GM23248 (cell line): ENCODE results near the gene KCNIP1. TPM values are rescaled to one million over a fixed set of nuclear protein-coding genes. Genes with fewer than 3 reads are reported as not detected.
"Not testable (repeated sequence)": the region's sequence is repeated elsewhere in the genome, so short reads cannot be mapped to it uniquely, and the experiment has no call there.

ENCODE experiments used
- DNase-seq: peaks from one replicate; pipeline ENCODE4 v3.0.0-alpha.2; 2015
- H2AFZ ChIP-seq: fragments of 200-600 bp; sonication (generic); 2 replicates; pipeline ENCODE4 v1.6.1; 2016; ENCODE audit warnings: antibody characterized with exemption
- H3F3A ChIP-seq: fragments of 200-600 bp; sonication (generic); 2 replicates; pipeline ENCODE4 v1.6.1; 2016; ENCODE audit warnings: mild to moderate bottlenecking, antibody characterized with exemption, mixed run types; ENCODE audit not compliant: insufficient read depth
- H3K27ac ChIP-seq: fragments of 200-600 bp; sonication (generic); 2 replicates; pipeline ENCODE4 v1.5.1; 2016; ENCODE audit warnings: mild to moderate bottlenecking
- H3K27me3 ChIP-seq: fragments of 200-600 bp; sonication (generic); replicated peaks from 2 replicates; pipeline ENCODE4 v1.6.1; 2016; ENCODE audit warnings: mild to moderate bottlenecking; ENCODE audit not compliant: insufficient read depth
- H3K36me3 ChIP-seq: fragments of 200-600 bp; sonication (generic); 2 replicates; pipeline ENCODE4 v1.6.1; 2016; ENCODE audit warnings: low read depth, mild to moderate bottlenecking
- H3K4me1 ChIP-seq: fragments of 200-600 bp; sonication (generic); 2 replicates; pipeline ENCODE4 v1.6.1; 2016; ENCODE audit warnings: mild to moderate bottlenecking; ENCODE audit not compliant: insufficient read depth
- H3K4me2 ChIP-seq: fragments of 200-600 bp; sonication (generic); one replicate; pipeline ENCODE4 v1.6.1; 2016; ENCODE audit warnings: mild to moderate bottlenecking; ENCODE audit not compliant: unreplicated experiment
- H3K4me3 ChIP-seq: fragments of 200-600 bp; sonication (generic); 2 replicates; pipeline ENCODE4 v1.5.1; 2016; ENCODE audit warnings: mild to moderate bottlenecking
- H3K79me2 ChIP-seq: fragments of 200-600 bp; sonication (generic); 2 replicates; pipeline ENCODE4 v1.6.1; 2016; ENCODE audit warnings: mild to moderate bottlenecking; ENCODE audit not compliant: insufficient read depth
- H3K9ac ChIP-seq: fragments of 200-600 bp; sonication (generic); 2 replicates; pipeline ENCODE4 v1.6.1; 2016; ENCODE audit warnings: mild to moderate bottlenecking
- H3K9me2 ChIP-seq: fragments of 200-600 bp; sonication (generic); 2 replicates; pipeline ENCODE4 v1.6.1; 2016; ENCODE audit warnings: mixed run types, mild to moderate bottlenecking, moderate library complexity; ENCODE audit not compliant: insufficient read depth
- H3K9me3 ChIP-seq: fragments of 200-600 bp; sonication (generic); one replicate; pipeline ENCODE4 v1.6.1; 2017; ENCODE audit warnings: low read depth
- H4K20me1 ChIP-seq: fragments of 200-600 bp; sonication (generic); 2 replicates; pipeline ENCODE4 v1.6.0; 2016; ENCODE audit not compliant: insufficient read depth
- EZH2 ChIP-seq: fragments of 200-600 bp; sonication (generic); IDR thresholded peaks from 2 replicates; pipeline ENCODE4 v1.6.1; 2018; ENCODE audit warnings: antibody characterized with exemption, mild to moderate bottlenecking; ENCODE audit not compliant: insufficient read depth, poor library complexity, severe bottlenecking
- EZH2phosphoT487 ChIP-seq: fragments of 200-600 bp; sonication (generic); IDR thresholded peaks from 2 replicates; pipeline ENCODE4 v1.6.1; 2018; ENCODE audit warnings: antibody characterized with exemption, moderate library complexity, mild to moderate bottlenecking, low read depth; ENCODE audit not compliant: insufficient read depth
- WGBS, 2 experiments: methylation state at CpG; one replicate each; pipeline ENCODE4 v1.1.6; 2015 to 2017; ENCODE audit warnings: low lambda C conversion rate in 2 of 2, low coverage in 1 of 2; ENCODE audit errors: missing lambda C conversion rate in 2 of 2; 5-methylcytosine and 5-hydroxymethylcytosine counted together
- in situ Hi-C: fragments of 300-500 bp; cut with MboI; formaldehyde crosslinking; loops from 2 replicates; pipeline ENCODE4 v1.15.0; 2020
- polyA plus RNA-seq: library from polyadenylated mRNA; unstranded; fragments of >200 nt; fragmentation: Nextera tagmentation; extraction: Ambion mirVana; gene quantifications from 2 replicates; pipeline ENCODE4 v1.2.1, GENCODE V29; 2016
- total RNA-seq: library from RNA; depleted of rRNA; stranded (reverse); fragments of >200 nt; shearing (Covaris generic); gene quantifications from 2 replicates; pipeline ENCODE4 v1.2.3, GENCODE V29; 2014

The KCNIP1 gene
- total and polyA plus RNA-seq, 2 experiments from 2014 or later = not detected

DNA sequence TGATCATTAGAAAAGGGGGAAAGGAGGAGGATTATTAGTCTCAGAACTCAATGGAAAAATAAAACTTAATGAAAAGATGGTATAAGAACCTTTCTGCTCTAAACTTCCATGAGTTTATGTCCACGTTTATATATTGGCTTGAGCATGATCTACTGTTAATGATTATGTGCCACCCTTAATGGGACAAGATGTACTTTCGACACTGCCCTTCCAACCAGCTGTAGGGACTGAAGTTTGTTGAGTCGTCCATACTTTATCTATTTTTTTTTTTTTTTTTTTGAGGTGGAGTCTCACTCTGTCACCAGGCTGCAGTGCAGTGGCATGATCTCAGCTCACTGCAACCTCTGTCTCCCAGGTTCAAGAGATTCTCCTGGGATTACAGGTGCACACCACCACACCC, 254.7 kb downstream of the KCNIP1 start:
- Histone ChIP-seq H3F3A (no peaks in the 10 kb centered on the region), H3K36me3 (no peaks in the 10 kb centered on the region), H3K4me1 (0 out of 2 replicates have a peak, but pooled peaks cover 3% of the 10 kb centered on the region), H3K4me2 (no peak overlapping the region), H3K27me3 (peaks cover 7% of the 10 kb centered on the region), H3K9ac (no peak overlapping the region), H3K4me3 (no peak overlapping the region), H3K27ac (no peak overlapping the region), H3K9me3 (no peaks in the 10 kb centered on the region), H3K9me2 (no peaks in the 10 kb centered on the region), H3K79me2 (no peaks in the 10 kb centered on the region), H2AFZ (no peak overlapping the region), H4K20me1 (no peaks in the 10 kb centered on the region)
- in situ Hi-C loops = no loop called here
- 32 to 44% methylated on average over 3 of the region's 3 CpGs for WGBS, 2 experiments
- no peak for TF ChIP-seq EZH2
- no peak for TF ChIP-seq EZH2phosphoT487
- DNase-seq = no peak

- no peak overlapping the region for H3K9ac ChIP-seq
- in situ Hi-C loops = no loop called here
- WGBS, 2 experiments = 53 to 60% methylated on average over 9 of the region's 9 CpGs
Measured at GRCh38 chr5:170760113-170760512, 256.3 kb downstream of the KCNIP1 start.

DNA sequence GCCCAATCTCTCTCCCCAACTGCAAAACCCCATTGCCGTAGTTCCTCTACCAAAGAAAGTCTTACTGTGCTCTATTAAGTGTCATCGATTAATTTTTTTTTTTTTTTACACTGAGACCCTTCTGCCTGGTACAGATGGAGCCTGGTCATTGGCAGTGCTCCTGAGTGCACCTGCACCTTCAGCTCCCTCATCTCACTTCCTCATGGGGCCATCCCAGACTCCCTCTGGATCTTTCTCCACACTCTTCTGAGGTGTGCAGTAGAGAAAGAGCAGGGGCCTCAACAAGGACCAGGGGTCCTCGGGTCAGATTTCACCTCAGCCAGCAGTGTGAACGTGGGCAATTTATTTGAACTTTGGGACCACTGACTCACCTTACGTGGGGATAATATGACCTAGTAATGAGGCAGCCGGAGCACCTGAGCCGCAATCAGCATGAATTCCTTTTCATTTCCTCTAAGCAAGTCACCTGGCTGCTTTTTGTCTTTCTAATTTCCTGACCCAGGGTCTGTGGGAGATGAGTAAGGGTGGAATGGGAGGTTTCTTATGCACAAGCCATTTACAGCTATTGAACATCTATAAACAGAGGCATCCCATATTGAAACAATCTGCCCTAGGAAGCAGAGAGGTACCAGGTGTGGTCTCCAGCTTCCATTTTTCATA, 257.4 kb downstream of the KCNIP1 start:
- Histone ChIP-seq H3K9me3 (no peaks in the 10 kb centered on the region), H3K9ac (no peak overlapping the region), H3K79me2 (no peaks in the 10 kb centered on the region), H2AFZ (no peak overlapping the region), H3F3A (no peaks in the 10 kb centered on the region), H3K4me1 (0 out of 2 replicates have a peak, but pooled peaks cover 3% of the 10 kb centered on the region), H4K20me1 (no peaks in the 10 kb centered on the region), H3K4me2 (no peak overlapping the region), H3K4me3 (no peak overlapping the region), H3K27me3 (peaks cover 7% of the 10 kb centered on the region), H3K36me3 (no peaks in the 10 kb centered on the region), H3K27ac (no peak overlapping the region), H3K9me2 (no peaks in the 10 kb centered on the region)
- TF ChIP-seq EZH2 (no peak), EZH2phosphoT487 (no peak)
- in situ Hi-C loops = no loop called here
- 38 to 45% methylated on average over 7 of the region's 7 CpGs for WGBS, 2 experiments
- no peak for DNase-seq

More at GRCh38 chr5:170760113-170760512, 256.3 kb downstream of the KCNIP1 start:
- Histone ChIP-seq H3K9me2 (no peaks in the 10 kb centered on the region), H4K20me1 (no peaks in the 10 kb centered on the region), H3K9me3 (no peaks in the 10 kb centered on the region), H3K4me1 (0 out of 2 replicates have a peak, but pooled peaks cover 3% of the 10 kb centered on the region), H3K4me3 (no peak overlapping the region), H3K27me3 (peaks cover 7% of the 10 kb centered on the region), H3K4me2 (no peak overlapping the region), H3K79me2 (no peaks in the 10 kb centered on the region), H3K36me3 (no peaks in the 10 kb centered on the region), H2AFZ (no peak overlapping the region), H3F3A (no peaks in the 10 kb centered on the region), H3K27ac (no peak overlapping the region)
- no peak for DNase-seq
- no peak for TF ChIP-seq EZH2phosphoT487
- TF ChIP-seq EZH2 = no peak

- in situ Hi-C loops = no loop called here
- 61 to 70% methylated on average over 6 of the region's 6 CpGs for WGBS, 2 experiments
- Histone ChIP-seq H3K79me2 (no peaks in the 10 kb centered on the region), H3K36me3 (no peaks in the 10 kb centered on the region), H3K27ac (no peak overlapping the region), H3K4me2 (no peak overlapping the region), H3F3A (no peaks in the 10 kb centered on the region), H3K27me3 (peaks cover 7% of the 10 kb centered on the region), H3K4me1 (0 out of 2 replicates have a peak, but pooled peaks cover 3% of the 10 kb centered on the region), H4K20me1 (no peaks in the 10 kb centered on the region), H3K9me3 (no peaks in the 10 kb centered on the region), H3K4me3 (no peak overlapping the region), H2AFZ (no peak overlapping the region), H3K9ac (no peak overlapping the region), H3K9me2 (no peaks in the 10 kb centered on the region)
- no peak for TF ChIP-seq EZH2
- no peak for TF ChIP-seq EZH2phosphoT487
- DNase-seq = no peak
Measured at GRCh38 chr5:170761708-170762066, 257.9 kb downstream of the KCNIP1 start.

DNA sequence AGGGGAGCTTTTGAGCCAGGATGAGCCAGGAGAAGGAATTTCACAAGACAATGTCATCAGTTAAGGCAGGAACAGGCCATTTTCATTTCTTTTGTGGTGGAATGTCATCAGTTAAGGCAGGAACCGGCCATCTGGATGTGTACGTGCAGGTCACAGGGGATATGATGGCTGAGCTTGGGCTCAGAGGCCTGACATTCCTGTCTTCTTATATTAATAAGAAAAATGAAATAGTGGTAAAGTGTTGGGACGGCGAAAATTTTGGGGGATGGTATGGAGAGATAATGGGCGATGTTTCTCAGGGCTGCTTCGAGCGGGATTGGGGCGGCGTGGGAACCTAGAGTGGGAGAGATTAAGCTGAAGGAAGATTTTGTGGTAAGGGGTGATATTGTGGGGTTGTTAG, 258.5 kb downstream of the KCNIP1 start:
- H3K9me2 ChIP-seq, in situ Hi-C loops: not testable (repeated sequence)
- 81 to 90% methylated on average over 9 of the region's 9 CpGs for WGBS, 2 experiments

GRCh38 chr5:170765868-170766267, 262.0 kb downstream of the KCNIP1 start:
- H3K4me1 ChIP-seq, in situ Hi-C loops, H3K27ac ChIP-seq, H3K79me2 ChIP-seq, H3K36me3 ChIP-seq, H3F3A ChIP-seq, H3K27me3 ChIP-seq, H3K9me3 ChIP-seq, H4K20me1 ChIP-seq, H2AFZ ChIP-seq, H3K9me2 ChIP-seq, H3K4me3 ChIP-seq, DNase-seq, H3K9ac ChIP-seq, H3K4me2 ChIP-seq: not testable (repeated sequence)
- 42 to 43% methylated on average over 9 of the region's 9 CpGs for WGBS, 2 experiments

More for the DNA sequence above, 258.5 kb downstream of the KCNIP1 start:
- not testable (repeated sequence) for H2AFZ ChIP-seq, DNase-seq, H3K79me2 ChIP-seq, H3K4me2 ChIP-seq, H3K4me1 ChIP-seq, H3K36me3 ChIP-seq, H3K27ac ChIP-seq, H3K4me3 ChIP-seq, H3F3A ChIP-seq, H3K9me3 ChIP-seq, H3K27me3 ChIP-seq, H3K9ac ChIP-seq, H4K20me1 ChIP-seq
